Measurements from ENCODE around the gene MME. TPM values are rescaled to one million over a fixed set of nuclear protein-coding genes. Genes with fewer than 3 reads are reported as not detected.

MME gene
- total and polyA plus RNA-seq, 2 of the 8 experiments (the other 6 are each of a cell fraction or from before 2014, with no cell fraction given) = 5.0 to 39.6 TPM

DNA sequence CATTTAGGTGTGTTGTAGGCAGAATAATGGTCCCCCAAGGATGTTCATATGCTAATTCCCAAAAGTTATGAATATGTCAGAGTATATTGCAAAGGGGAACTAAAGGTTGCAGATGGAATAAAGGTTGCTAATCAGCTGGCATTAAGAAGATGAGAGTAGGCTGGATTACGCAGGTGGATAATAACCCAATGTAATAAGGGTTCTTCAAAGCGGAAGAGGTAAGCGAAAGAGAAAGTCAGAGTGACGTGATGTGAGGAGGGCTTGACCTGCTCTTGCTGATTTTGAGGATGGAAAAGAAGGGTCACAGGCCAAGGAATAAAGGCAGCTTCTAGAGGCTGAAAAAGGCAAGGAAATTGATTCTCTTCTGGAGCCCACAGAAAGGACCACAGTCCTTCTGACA lies 109.4 kb downstream of the MME start:
- no peak for FAIRE-seq
- no peaks in the 10 kb centered on the region for H3K36me3 ChIP-seq (ENCODE audit: control insufficient read depth in 2 of 4, insufficient read depth in 4 of 4, low read length in 3 of 4)
- TF ChIP-seq SP1 (IDR thresholded peaks at IDR 0.05; ENCODE audit: low read depth, low read length) (no peak), CHD1 (IDR thresholded peaks at IDR 0.05; ENCODE audit: low read depth, low read length) (no peak), EZH2 (IDR thresholded peaks at IDR 0.05; ENCODE audit: low read depth, low read length, severe bottlenecking) (no peak), PHF8 (conservative IDR thresholded peaks at IDR 0.05; ENCODE audit: low read depth, low read length) (no peak), GTF2F1 (IDR thresholded peaks at IDR 0.05; ENCODE audit: borderline replicate concordance, low read depth, low read length) (no peak), KDM1A (IDR thresholded peaks at IDR 0.05; ENCODE audit: borderline replicate concordance, low read length) (no peak), EP300 (IDR thresholded peaks at IDR 0.05; ENCODE audit: borderline replicate concordance in 1 of 2, low read depth in 2 of 2, low read length in 2 of 2) (no peak), CREB1 (IDR thresholded peaks at IDR 0.05) (no peak), MAFK (IDR thresholded peaks at IDR 0.05; ENCODE audit: low read depth, low read length) (no peak), POLR2AphosphoS5 (IDR thresholded peaks at IDR 0.05; ENCODE audit: low read depth, low read length) (no peak), MAX (IDR thresholded peaks at IDR 0.05) (no peak), ASH2L (IDR thresholded peaks at IDR 0.05; ENCODE audit: low read length) (no peak), SIN3A (conservative IDR thresholded peaks at IDR 0.05 in 1 of 2, IDR thresholded peaks at IDR 0.05 in 1 of 2; ENCODE audit: low read depth in 1 of 2, low read length in 2 of 2) (no peak), RNF2 (IDR thresholded peaks at IDR 0.05; ENCODE audit: borderline replicate concordance, low read depth, low read length, missing control alignments, poor library complexity, severe bottlenecking) (no peak)

More for the DNA sequence above, 109.4 kb downstream of the MME start:
- Histone ChIP-seq H4K8ac (ENCODE audit: extremely low read depth, insufficient read depth, low read length) (no peak overlapping the region), H2AK5ac (ENCODE audit: low read depth, low read length) (no peak overlapping the region), H3K4ac (replicated peaks; ENCODE audit: insufficient read length, low read depth, low read length) (no peak overlapping the region), H3K9me3 (ENCODE audit: insufficient read depth in 2 of 2, low read depth in 1 of 2, low read length in 1 of 2) (no peaks in the 10 kb centered on the region), H2AFZ (ENCODE audit: low read length) (0 out of 2 replicates have a peak overlapping the region, but pooled peaks have one; percentile 5), H4K91ac (replicated peaks; ENCODE audit: insufficient read length, low read length) (no peak overlapping the region), H2BK12ac (ENCODE audit: low read depth, low read length) (no peak overlapping the region), H2BK15ac (ENCODE audit: low read length) (no peak overlapping the region), H3K27me3 (replicated peaks in 1 of 4; ENCODE audit: control insufficient read depth in 3 of 4, extremely low read depth in 1 of 4, insufficient read depth in 3 of 4, low read length in 3 of 4) (no peaks in the 10 kb centered on the region), H3K4me1 (replicated peaks in 1 of 4; ENCODE audit: control insufficient read depth in 3 of 4, insufficient read depth in 4 of 4, low read length in 3 of 4) (0 out of 7 replicates have a peak, but pooled peaks cover 0 to 3% (median 0%) of the 10 kb centered on the region in 4 experiments), H3K9ac (replicated peaks in 1 of 4; ENCODE audit: extremely low read depth in 1 of 4, low read depth in 3 of 4, low read length in 3 of 4) (no peak overlapping the region), H2BK5ac (ENCODE audit: low read depth, low read length) (no peak overlapping the region), H4K5ac (ENCODE audit: insufficient read length, low read depth, low read length) (no peak overlapping the region), H3K18ac (ENCODE audit: extremely low read depth, low read length) (no peak overlapping the region), H3K23ac (ENCODE audit: insufficient read length) (no peak overlapping the region), H2BK120ac (replicated peaks; ENCODE audit: low read depth, low read length) (no peak overlapping the region), H3K79me2 (ENCODE audit: control insufficient read depth in 1 of 2, insufficient read depth in 2 of 2, low read length in 2 of 2) (no peaks in the 10 kb centered on the region), H2BK20ac (ENCODE audit: low read length) (no peak overlapping the region), H3K23me2 (ENCODE audit: low read depth, low read length) (no peaks in the 10 kb centered on the region), H4K20me1 (replicated peaks in 1 of 2; ENCODE audit: control insufficient read depth in 1 of 2, insufficient read depth in 2 of 2, low read length in 2 of 2) (no peaks in the 10 kb centered on the region), H3K79me1 (ENCODE audit: low read depth, low read length) (no peaks in the 10 kb centered on the region), H3K27ac (ENCODE audit: low read depth, low read length) (no peak overlapping the region), H3K4me3 (ENCODE audit: extremely low read depth in 1 of 4, insufficient read depth in 2 of 4, low read depth in 3 of 4, low read length in 4 of 4) (no peak overlapping the region), H3K4me2 (ENCODE audit: insufficient read depth in 1 of 2, low read depth in 2 of 2, low read length in 2 of 2) (no peak overlapping the region), H3K56ac (replicated peaks; ENCODE audit: insufficient read length, low read depth, low read length) (no peak overlapping the region), H3K14ac (ENCODE audit: insufficient read length) (no peak overlapping the region)
- ChIA-PET POLR2A (ENCODE audit: partially characterized antibody) (no interaction called here), CTCF (ENCODE audit: partially characterized antibody) (interaction anchor here (0.6 to 1.0 kb wide), 4 partner anchors 43 to 512 kb away, joined by 3 read pairs; no protein-coding TSS in a partner anchor)
- WGBS, 2 experiments (ENCODE audit: extremely low coverage in 1 of 2, insufficient coverage in 1 of 2, insufficient read length in 1 of 2, insufficient replicate concordance in 2 of 2, low coverage in 1 of 2, low lambda C conversion rate in 2 of 2, missing lambda C conversion rate in 1 of 2) = 97% methylated on average over 4 of the region's 4 CpGs; no CpG with 5 or more reads in 1 of the 2 experiments
- no peak for DNase-seq (ENCODE audit: low read depth in 1 of 2, low spot score in 2 of 2)

Measured in H1 (cell line).